ENCODE results near the gene BHLHA9. TPM values are rescaled to one million over a fixed set of nuclear protein-coding genes. Genes with fewer than 3 reads are reported as not detected.

Gene BHLHA9
- total RNA-seq, 1 experiment from 2014 or later: not detected

GRCh38 chr17:1227365-1227764 is 42.9 kb upstream of the BHLHA9 start:
- ATAC-seq (no peak), DNase-seq (ENCODE audit: low spot score) (no peak)
- peaks cover 2% of the 10 kb centered on the region; the same call in 1 of the 2 replicates for H3K36me3 Mint-ChIP-seq
- H3K9me3 Mint-ChIP-seq: no peaks in the 10 kb centered on the region
- ChIA-PET POLR2A (interaction anchor here (0.6 kb wide), 1 partner anchor 1671 kb away, joined by 3 read pairs; no protein-coding TSS in a partner anchor), CTCF (interaction anchor here (1.1 to 2.6 kb wide), 3 partner anchors 24 to 105 kb away, joined by 3 to 10 read pairs (median 4); no protein-coding TSS in a partner anchor)
- peak overlapping the region; percentile 75 for H3K4me3 Mint-ChIP-seq
- no peak overlapping the region for H3K27ac Mint-ChIP-seq
- peaks cover 75% of the 10 kb centered on the region for H3K27me3 Mint-ChIP-seq (ENCODE audit: low read depth)
- no peak for TF ChIP-seq HMGXB4 (CRISPR knock-in tag; IDR thresholded peaks at IDR 0.05)
- no peak for TF ChIP-seq MLX (CRISPR knock-in tag; IDR thresholded peaks at IDR 0.05)
- no peak for TF ChIP-seq NR2C2 (CRISPR knock-in tag; IDR thresholded peaks at IDR 0.05)
- TF ChIP-seq MYBL2 (CRISPR knock-in tag; IDR thresholded peaks at IDR 0.05): no peak
- TF ChIP-seq JAZF1 (CRISPR knock-in tag; IDR thresholded peaks at IDR 0.05): no peak
- no peak for TF ChIP-seq EMX1 (CRISPR knock-in tag; IDR thresholded peaks at IDR 0.05)
- TF ChIP-seq ZNF232 (CRISPR knock-in tag; IDR thresholded peaks at IDR 0.05): no peak
- TF ChIP-seq NR1H2 (CRISPR knock-in tag; IDR thresholded peaks at IDR 0.05): no peak
- peaks cover 8% of the 10 kb centered on the region for H3K4me1 Mint-ChIP-seq

- peaks cover 82% of the 10 kb centered on the region for H3K27me3 Mint-ChIP-seq (ENCODE audit: low read depth)
- TF ChIP-seq E2F4 (CRISPR knock-in tag; IDR thresholded peaks at IDR 0.05; ENCODE audit: borderline replicate concordance, low read depth) (no peak), ZNF317 (CRISPR knock-in tag; IDR thresholded peaks at IDR 0.05; ENCODE audit: borderline replicate concordance, low read depth) (no peak), NFE2L1 (CRISPR knock-in tag; IDR thresholded peaks at IDR 0.05) (no peak), SP1 (CRISPR knock-in tag; conservative IDR thresholded peaks at IDR 0.05) (no peak), SMAD3 (CRISPR knock-in tag; IDR thresholded peaks at IDR 0.05; ENCODE audit: borderline replicate concordance) (no peak), FOXP4 (CRISPR knock-in tag; IDR thresholded peaks at IDR 0.05) (no peak), ZNF281 (CRISPR knock-in tag; IDR thresholded peaks at IDR 0.05) (no peak)
- peak overlapping the region; percentile 75 for H3K4me3 Mint-ChIP-seq
- H3K4me1 Mint-ChIP-seq: peaks cover 8% of the 10 kb centered on the region
- ChIA-PET POLR2A (interaction anchor here (0.6 kb wide), 1 partner anchor 1670 kb away, joined by 3 read pairs; no protein-coding TSS in a partner anchor), CTCF (interaction anchor here (0.8 to 3.0 kb wide), 12 partner anchors 13 to 172 kb away, joined by 3 to 17 read pairs (median 5); no protein-coding TSS in a partner anchor)
- peaks cover 2% of the 10 kb centered on the region; the same call in 1 of the 2 replicates for H3K36me3 Mint-ChIP-seq
- no peaks in the 10 kb centered on the region for H3K9me3 Mint-ChIP-seq
- peak; percentile 33 for DNase-seq (ENCODE audit: low spot score)
- ATAC-seq: peak; percentile 33; the same call in 1 of the 2 replicates
- H3K27ac Mint-ChIP-seq: no peak overlapping the region
Observed at GRCh38 chr17:1227917-1228780, 42.1 kb upstream of the BHLHA9 start.

All from WTC11 (cell line).